NCI-H226 (cell line): ENCODE results near the gene BTBD2.

ENCODE experiments used
- DNase-seq: peaks from one replicate; pipeline ENCODE4 v3.0.0-alpha.2; 2015

The BTBD2 gene

GRCh38 chr19:1981253-1981652 lies 34.3 kb downstream of the BTBD2 start:
- no peak for DNase-seq

GRCh38 chr19:1980809-1981181 lies 34.7 kb downstream of the BTBD2 start:
- DNase-seq, result no peak

- DNase-seq, result no peak
Observed at GRCh38 chr19:1980091-1980808, 35.3 kb downstream of the BTBD2 start.

- no peak for DNase-seq
Observed at GRCh38 chr19:1979642-1980041, 35.9 kb downstream of the BTBD2 start.

- no peak for DNase-seq
Observed at GRCh38 chr19:1979017-1979416, 36.5 kb downstream of the BTBD2 start.

- DNase-seq, result no peak
Observed at GRCh38 chr19:1978346-1978894, 37.1 kb downstream of the BTBD2 start.

GRCh38 chr19:1977120-1977519 lies 38.4 kb downstream of the BTBD2 start:
- DNase-seq, result no peak

- no peak for DNase-seq
Observed at GRCh38 chr19:1975162-1975480, 40.4 kb downstream of the BTBD2 start.

- DNase-seq, result no peak
Observed at GRCh38 chr19:1974381-1975161, 40.9 kb downstream of the BTBD2 start.

- no peak for DNase-seq
Observed at GRCh38 chr19:1970806-1971502, 44.6 kb downstream of the BTBD2 start.

- no peak for DNase-seq
Observed at GRCh38 chr19:1970003-1970805, 45.3 kb downstream of the BTBD2 start.

GRCh38 chr19:1969176-1970002 lies 46.1 kb downstream of the BTBD2 start:
- DNase-seq, result no peak

GRCh38 chr19:1968279-1969175 lies 47.0 kb downstream of the BTBD2 start:
- DNase-seq, result no peak

- no peak for DNase-seq
Observed at GRCh38 chr19:1967087-1967608, 48.4 kb downstream of the BTBD2 start.

- no peak for DNase-seq
Observed at GRCh38 chr19:1962674-1963073, 52.8 kb downstream of the BTBD2 start.

GRCh38 chr19:1961000-1961883 lies 54.3 kb downstream of the BTBD2 start:
- no peak for DNase-seq

- no peak for DNase-seq
Observed at GRCh38 chr19:1959928-1960589, 55.5 kb downstream of the BTBD2 start.

- no peak for DNase-seq
Observed at GRCh38 chr19:1957562-1958248, 57.8 kb downstream of the BTBD2 start.
